Gastroesophageal sphincter (tissue), 4 donors: ENCODE measurements around the gene KCNMA1. TPM values are rescaled to one million over a fixed set of nuclear protein-coding genes. Genes with fewer than 3 reads are reported as not detected.
A peak's percentile ranks its signal among the peaks of the same experiment; 100 is the strongest.

Experiments used
- ATAC-seq: fragments of 150-250 bp; one replicate; pipeline ENCODE4 v1.9.1; 2016; ENCODE audit warnings: mild to moderate bottlenecking, moderate library complexity
- H3K27ac ChIP-seq, 4 donors: fragments of 200-600 bp; sonication (generic) in 3 of 4; 1 replicate in 3 of 4; 2 replicates in 1 of 4; pipeline ENCODE4 v1.5.1; 2016 to 2019
- H3K27me3 ChIP-seq: fragments of 200-600 bp; sonication (generic); one replicate; pipeline ENCODE4 v1.5.1; 2019
- H3K36me3 ChIP-seq, 2 donors: fragments of 200-600 bp; sonication (generic); one replicate each; pipeline ENCODE4 v1.5.1; 2019; ENCODE audit warnings: control low read depth in 1 of 2
- H3K4me1 ChIP-seq, 3 donors: fragments of 200-600 bp; sonication (generic); 1 replicate in 2 of 3; 2 replicates in 1 of 3; pipeline ENCODE4 v1.5.1; 2016 to 2019; ENCODE audit warnings: control low read depth in 2 of 3
- H3K4me3 ChIP-seq, 2 donors: fragments of 200-600 bp; sonication (generic); one replicate each; pipeline ENCODE4 v1.5.1; 2019; ENCODE audit warnings: mild to moderate bottlenecking in 1 of 2, moderate library complexity in 1 of 2
- H3K9me3 ChIP-seq, 3 donors: fragments of 200-600 bp; sonication (generic); one replicate each; pipeline ENCODE4 v1.5.1; 2017 to 2019; ENCODE audit warnings: control low read depth in 2 of 3
- CTCF ChIP-seq, 4 experiments: fragments of 200-600 bp in 2 of 4; fragments of 450-650 bp in 2 of 4; sonication (generic) in 1 of 4; IDR thresholded peaks; one replicate each; pipeline ENCODE4 v1.5.1; 2017 to 2019; ENCODE audit warnings: antibody characterized with exemption in 4 of 4, mild to moderate bottlenecking in 2 of 4, moderate library complexity in 2 of 4
- EP300 ChIP-seq: sonication (generic); formaldehyde crosslinking; IDR thresholded peaks from one replicate; pipeline ENCODE4 v1.6.1; 2017; ENCODE audit warnings: antibody characterized with exemption, mild to moderate bottlenecking
- POLR2A ChIP-seq, 2 donors: fragments of 450-650 bp; IDR thresholded peaks; one replicate each; pipeline ENCODE4 v1.6.1; 2017; ENCODE audit warnings: antibody characterized with exemption in 2 of 2, mild to moderate bottlenecking in 2 of 2, moderate library complexity in 1 of 2
- POLR2AphosphoS5 ChIP-seq: sonication (generic); formaldehyde crosslinking; IDR thresholded peaks from one replicate; pipeline ENCODE4 v1.6.1; 2017; ENCODE audit warnings: antibody characterized with exemption
- WGBS, 2 donors: methylation state at CpG; one replicate each; pipeline ENCODE4 v1.1.5; 2018; ENCODE audit warnings: low coverage in 1 of 2; 5-methylcytosine and 5-hydroxymethylcytosine counted together
- total RNA-seq, 4 donors: library from RNA; depleted of rRNA; stranded (reverse); fragments of >200 nt; gene quantifications; one replicate each; pipeline ENCODE4 v1.1.0, GENCODE V29; 2016

Gene KCNMA1
- total RNA-seq, 4 donors from 2014 or later: 168 to 389 (median 323) TPM

GRCh38 chr10:77084431-77085144, 553.0 kb downstream of the KCNMA1 start:
- H3K27me3 ChIP-seq: no peaks in the 10 kb centered on the region
- TF ChIP-seq EP300 (peak; percentile 41), CTCF (IDR thresholded peaks at IDR 0.05) (no peak), POLR2AphosphoS5 (peak; percentile 95)
- peaks cover 0 to 20% of the 10 kb centered on the region in 2 donors for H3K36me3 ChIP-seq
- peaks cover 4 to 59% (median 9%) of the 10 kb centered on the region in 3 donors for H3K4me1 ChIP-seq
- H3K4me3 ChIP-seq: no peak overlapping the region
- peak overlapping the region; percentile 79 to 88 (median 85) for H3K27ac ChIP-seq
- 24 to 35% methylated on average over 3 to 12 of the region's 12 CpGs for WGBS, 2 donors
- ATAC-seq: peak; percentile 85
- H3K9me3 ChIP-seq: no peaks in the 10 kb centered on the region

- H3K9me3 ChIP-seq: no peaks in the 10 kb centered on the region
- H3K4me1 ChIP-seq: peaks cover 4 to 62% (median 9%) of the 10 kb centered on the region in 3 donors
- H3K27ac ChIP-seq: peak overlapping the region in 2 of 4 donors; percentile 86 to 88
- H3K27me3 ChIP-seq: no peaks in the 10 kb centered on the region
- WGBS, 2 donors: 51 to 63% methylated on average over 4 to 5 of the region's 7 CpGs
- peaks cover 0 to 20% of the 10 kb centered on the region in 2 donors for H3K36me3 ChIP-seq
- no peak overlapping the region for H3K4me3 ChIP-seq
- ATAC-seq: no peak
- TF ChIP-seq POLR2AphosphoS5 (no peak), EP300 (no peak), POLR2A (IDR thresholded peaks at IDR 0.05) (no peak), CTCF (IDR thresholded peaks at IDR 0.05) (no peak)
These were observed 554.9 kb downstream of the KCNMA1 start for GRCh38 chr10:77082601-77083252.

- no peaks in the 10 kb centered on the region for H3K9me3 ChIP-seq
- peak overlapping the region in 3 of 4 donors; percentile 4 to 49 (median 35) for H3K27ac ChIP-seq
- H3K27me3 ChIP-seq: no peaks in the 10 kb centered on the region
- no peak for ATAC-seq
- WGBS, 2 donors: 56 to 70% methylated on average over 6 to 7 of the region's 7 CpGs
- H3K36me3 ChIP-seq: peaks cover 0 to 19% of the 10 kb centered on the region in 2 donors
- peaks cover 4 to 74% (median 9%) of the 10 kb centered on the region in 3 donors for H3K4me1 ChIP-seq
- no peak overlapping the region for H3K4me3 ChIP-seq
- TF ChIP-seq POLR2A (IDR thresholded peaks at IDR 0.05) (no peak), POLR2AphosphoS5 (no peak), CTCF (IDR thresholded peaks at IDR 0.05) (no peak), EP300 (no peak)
These were observed 556.1 kb downstream of the KCNMA1 start for GRCh38 chr10:77081481-77081891.

GRCh38 chr10:77080361-77081027, 557.1 kb downstream of the KCNMA1 start:
- H3K4me1 ChIP-seq: peaks cover 4 to 79% (median 9%) of the 10 kb centered on the region in 3 donors
- H3K4me3 ChIP-seq: no peak overlapping the region
- TF ChIP-seq POLR2AphosphoS5 (no peak), EP300 (no peak), POLR2A (IDR thresholded peaks at IDR 0.05) (no peak), CTCF (IDR thresholded peaks at IDR 0.05) (no peak)
- 63 to 81% methylated on average over 4 to 6 of the region's 6 CpGs for WGBS, 2 donors
- peak overlapping the region in 2 of 4 donors; percentile 35 to 49 for H3K27ac ChIP-seq
- no peaks in the 10 kb centered on the region for H3K27me3 ChIP-seq
- H3K9me3 ChIP-seq: no peaks in the 10 kb centered on the region
- no peak for ATAC-seq
- H3K36me3 ChIP-seq: peaks cover 0 to 19% of the 10 kb centered on the region in 2 donors
